ENCODE data around the gene LAIR1. TPM values are rescaled to one million over a fixed set of nuclear protein-coding genes. Genes with fewer than 3 reads are reported as not detected.

The LAIR1 gene
- total RNA-seq, 1 donor from 2014 or later: not detected

- Mint-ChIP-seq H3K27me3 (ENCODE audit: low read depth, unreplicated experiment) (peaks cover 33% of the 10 kb centered on the region), H3K4me1 (ENCODE audit: low read depth, unreplicated experiment) (no peaks in the 10 kb centered on the region), H3K4me3 (ENCODE audit: unreplicated experiment) (no peak overlapping the region), H3K36me3 (ENCODE audit: low read depth, unreplicated experiment) (no peaks in the 10 kb centered on the region), H3K27ac (ENCODE audit: unreplicated experiment) (no peak overlapping the region), H3K9me3 (ENCODE audit: unreplicated experiment) (peaks cover 4% of the 10 kb centered on the region)
- H3K4me1 ChIP-seq (ENCODE audit: insufficient read depth, low read length): no peaks in the 10 kb centered on the region
- no peak overlapping the region for H3K9ac ChIP-seq (ENCODE audit: low read length)
- H3K27ac ChIP-seq (ENCODE audit: low read depth, low read length): no peak overlapping the region
- H3K4me2 ChIP-seq (ENCODE audit: low read length): no peak overlapping the region
- H2AFZ ChIP-seq (ENCODE audit: low read depth, low read length): no peak overlapping the region
- FAIRE-seq (no peak), DNase-seq (ENCODE audit: low read depth) (no peak)
- no peaks in the 10 kb centered on the region for H3K79me2 ChIP-seq (ENCODE audit: insufficient read depth, low read length)
- no peaks in the 10 kb centered on the region for H3K36me3 ChIP-seq (ENCODE audit: insufficient read depth, low read length)
- TF ChIP-seq EZH2 (IDR thresholded peaks at IDR 0.05; ENCODE audit: insufficient read depth, low read length): no peak
- TF ChIP-seq, protein P1, sequence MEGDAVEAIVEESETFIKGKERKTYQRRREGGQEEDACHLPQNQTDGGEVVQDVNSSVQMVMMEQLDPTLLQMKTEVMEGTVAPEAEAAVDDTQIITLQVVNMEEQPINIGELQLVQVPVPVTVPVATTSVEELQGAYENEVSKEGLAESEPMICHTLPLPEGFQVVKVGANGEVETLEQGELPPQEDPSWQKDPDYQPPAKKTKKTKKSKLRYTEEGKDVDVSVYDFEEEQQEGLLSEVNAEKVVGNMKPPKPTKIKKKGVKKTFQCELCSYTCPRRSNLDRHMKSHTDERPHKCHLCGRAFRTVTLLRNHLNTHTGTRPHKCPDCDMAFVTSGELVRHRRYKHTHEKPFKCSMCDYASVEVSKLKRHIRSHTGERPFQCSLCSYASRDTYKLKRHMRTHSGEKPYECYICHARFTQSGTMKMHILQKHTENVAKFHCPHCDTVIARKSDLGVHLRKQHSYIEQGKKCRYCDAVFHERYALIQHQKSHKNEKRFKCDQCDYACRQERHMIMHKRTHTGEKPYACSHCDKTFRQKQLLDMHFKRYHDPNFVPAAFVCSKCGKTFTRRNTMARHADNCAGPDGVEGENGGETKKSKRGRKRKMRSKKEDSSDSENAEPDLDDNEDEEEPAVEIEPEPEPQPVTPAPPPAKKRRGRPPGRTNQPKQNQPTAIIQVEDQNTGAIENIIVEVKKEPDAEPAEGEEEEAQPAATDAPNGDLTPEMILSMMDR (IDR thresholded peaks at IDR 0.05; ENCODE audit: insufficient read depth, low read depth, low read length): no peak
- H3K27me3 ChIP-seq (ENCODE audit: insufficient read depth, low read length): peaks cover 2% of the 10 kb centered on the region
- H3K4me3 ChIP-seq (ENCODE audit: insufficient read depth, low read depth, low read length): no peak overlapping the region
- H3K9me3 ChIP-seq (ENCODE audit: insufficient read depth, low read depth, low read length): no peaks in the 10 kb centered on the region
- no peaks in the 10 kb centered on the region for H4K20me1 ChIP-seq (ENCODE audit: insufficient read depth, low read length)
These were observed 12.7 kb downstream of the LAIR1 start for GRCh38 chr19:54352041-54352440.

DNA sequence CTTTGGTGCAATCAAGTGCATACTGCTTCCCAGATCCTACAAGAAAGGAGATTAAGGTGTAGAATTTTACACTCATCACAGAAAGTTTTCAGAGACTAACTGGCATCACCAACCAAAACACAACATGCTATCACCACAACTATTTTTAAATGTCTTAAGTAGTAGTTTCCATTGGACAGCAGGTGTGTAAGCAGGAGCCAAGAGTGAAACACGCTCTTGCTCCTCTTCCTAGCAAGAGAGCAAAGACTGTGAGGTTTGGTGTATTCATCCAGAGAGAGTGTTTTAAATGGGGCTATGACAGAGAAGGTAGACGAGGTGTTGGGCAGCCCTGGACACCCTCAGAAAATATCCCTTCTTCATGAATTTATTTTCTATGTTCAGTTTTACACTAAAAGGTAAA, 13.3 kb downstream of the LAIR1 start:
- H4K20me1 ChIP-seq (ENCODE audit: insufficient read depth, low read length): no peaks in the 10 kb centered on the region
- Mint-ChIP-seq H3K9me3 (ENCODE audit: unreplicated experiment) (peaks cover 6% of the 10 kb centered on the region), H3K27ac (ENCODE audit: unreplicated experiment) (no peak overlapping the region), H3K27me3 (ENCODE audit: low read depth, unreplicated experiment) (peaks cover 33% of the 10 kb centered on the region), H3K36me3 (ENCODE audit: low read depth, unreplicated experiment) (no peaks in the 10 kb centered on the region), H3K4me1 (ENCODE audit: low read depth, unreplicated experiment) (no peaks in the 10 kb centered on the region), H3K4me3 (ENCODE audit: unreplicated experiment) (no peak overlapping the region)
- peaks cover 2% of the 10 kb centered on the region for H3K27me3 ChIP-seq (ENCODE audit: insufficient read depth, low read length)
- H3K36me3 ChIP-seq (ENCODE audit: insufficient read depth, low read length): no peaks in the 10 kb centered on the region
- TF ChIP-seq, protein P1 (IDR thresholded peaks at IDR 0.05; ENCODE audit: insufficient read depth, low read depth, low read length): no peak
- DNase-seq (ENCODE audit: low read depth) (no peak), FAIRE-seq (no peak)
- H3K9ac ChIP-seq (ENCODE audit: low read length): no peak overlapping the region
- H3K9me3 ChIP-seq (ENCODE audit: insufficient read depth, low read depth, low read length): no peaks in the 10 kb centered on the region
- no peaks in the 10 kb centered on the region for H3K4me1 ChIP-seq (ENCODE audit: insufficient read depth, low read length)
- no peak overlapping the region for H2AFZ ChIP-seq (ENCODE audit: low read depth, low read length)
- no peak overlapping the region for H3K27ac ChIP-seq (ENCODE audit: low read depth, low read length)
- no peak overlapping the region for H3K4me2 ChIP-seq (ENCODE audit: low read length)
- H3K79me2 ChIP-seq (ENCODE audit: insufficient read depth, low read length): no peaks in the 10 kb centered on the region
- no peak overlapping the region for H3K4me3 ChIP-seq (ENCODE audit: insufficient read depth, low read depth, low read length)

DNA sequence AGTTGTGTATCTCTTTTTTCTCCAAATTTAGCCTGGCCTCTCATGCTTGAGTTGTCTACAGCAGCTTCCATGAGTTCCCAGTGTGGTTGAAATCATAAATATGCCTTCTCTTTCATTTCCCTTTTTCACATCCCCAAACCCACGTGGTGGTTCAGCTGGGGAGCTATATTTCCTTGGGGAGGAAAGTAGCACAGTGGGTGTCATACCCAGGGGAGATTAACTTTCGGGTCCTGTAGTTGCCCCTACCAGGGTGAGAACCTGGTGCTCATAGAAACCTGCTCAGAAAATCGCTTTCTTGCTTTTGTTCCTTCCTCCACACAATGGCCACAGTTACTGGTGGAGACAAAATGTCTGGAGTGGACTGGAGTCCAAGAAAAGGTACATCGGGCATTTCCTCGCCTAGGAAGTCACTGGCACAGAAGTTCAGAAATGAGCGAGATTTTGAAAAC, 18.8 kb downstream of the LAIR1 start:
- H3K4me2 ChIP-seq (ENCODE audit: low read length): no peak overlapping the region
- FAIRE-seq: no peak
- DNase-seq (ENCODE audit: low read depth): no peak

More for the DNA sequence above, 18.8 kb downstream of the LAIR1 start:
- TF ChIP-seq, protein P1 (IDR thresholded peaks at IDR 0.05; ENCODE audit: insufficient read depth, low read depth, low read length): no peak
- TF ChIP-seq EZH2 (IDR thresholded peaks at IDR 0.05; ENCODE audit: insufficient read depth, low read length): no peak
- Mint-ChIP-seq H3K4me3 (ENCODE audit: unreplicated experiment) (no peak overlapping the region), H3K27me3 (ENCODE audit: low read depth, unreplicated experiment) (peaks cover 20% of the 10 kb centered on the region), H3K36me3 (ENCODE audit: low read depth, unreplicated experiment) (no peaks in the 10 kb centered on the region), H3K4me1 (ENCODE audit: low read depth, unreplicated experiment) (no peaks in the 10 kb centered on the region), H3K9me3 (ENCODE audit: unreplicated experiment) (peaks cover 6% of the 10 kb centered on the region), H3K27ac (ENCODE audit: unreplicated experiment) (no peak overlapping the region)
- H2AFZ ChIP-seq (ENCODE audit: low read depth, low read length): no peak overlapping the region
- no peaks in the 10 kb centered on the region for H3K4me1 ChIP-seq (ENCODE audit: insufficient read depth, low read length)
- no peaks in the 10 kb centered on the region for H3K79me2 ChIP-seq (ENCODE audit: insufficient read depth, low read length)
- no peak overlapping the region for H3K9ac ChIP-seq (ENCODE audit: low read length)
- H3K9me3 ChIP-seq (ENCODE audit: insufficient read depth, low read depth, low read length): no peaks in the 10 kb centered on the region
- no peaks in the 10 kb centered on the region for H3K27me3 ChIP-seq (ENCODE audit: insufficient read depth, low read length)
- no peak overlapping the region for H3K27ac ChIP-seq (ENCODE audit: low read depth, low read length)
- no peak overlapping the region for H3K4me3 ChIP-seq (ENCODE audit: insufficient read depth, low read depth, low read length)
- no peaks in the 10 kb centered on the region for H4K20me1 ChIP-seq (ENCODE audit: insufficient read depth, low read length)
- H3K36me3 ChIP-seq (ENCODE audit: insufficient read depth, low read length): no peaks in the 10 kb centered on the region

Data from astrocyte (in vitro differentiated cells and primary cell).